A549 (cell line): ENCODE data around the gene EBF4.

Source experiments
- EP300 ChIP-seq, 2 experiments: fragments of >200 bp; sonication (Bioruptor Twin); formaldehyde crosslinking; IDR thresholded peaks; 2 replicates in 1 of 2; 3 replicates in 1 of 2; pipeline ENCODE4 v1.6.1; 2016 to 2017
- HOXB13 ChIP-seq: fragments of 250-450 bp; sonication (Bioruptor Pico); IDR thresholded peaks from 2 replicates; pipeline ENCODE4 v1.5.0; 2020; ENCODE audit warnings: low read depth, mild to moderate bottlenecking, moderate library complexity
- JUNB ChIP-seq: fragments of >200 bp; sonication (Bioruptor Twin); formaldehyde crosslinking; IDR thresholded peaks from 2 replicates; pipeline ENCODE4 v1.6.1; 2016
- PHF8 ChIP-seq: fragments of 200-600 bp; sonication (generic); IDR thresholded peaks from 2 replicates; pipeline ENCODE4 v1.6.1; 2016; ENCODE audit warnings: low read depth, mild to moderate bottlenecking, antibody characterized with exemption, moderate library complexity, borderline replicate concordance
- RCOR1 ChIP-seq: fragments of 150-350 bp; IDR thresholded peaks from 2 replicates; pipeline ENCODE4 v1.6.1; 2014; ENCODE audit warnings: antibody characterized with exemption, low read length, low read depth
- SREBF2 ChIP-seq: fragments of 450-650 bp; IDR thresholded peaks from 2 replicates; pipeline ENCODE4 v1.6.1; 2014; ENCODE audit warnings: mild to moderate bottlenecking, moderate library complexity
- ZFP36 ChIP-seq: fragments of 450-650 bp; IDR thresholded peaks from 2 replicates; pipeline ENCODE4 v1.6.1; 2014; ENCODE audit warnings: borderline replicate concordance; ENCODE audit not compliant: partially characterized antibody
- TF ChIP-seq, protein P1 (sequence below): fragments of >200 bp; sonication (Bioruptor Twin); formaldehyde crosslinking; IDR thresholded peaks from 3 replicates; pipeline ENCODE4 v1.5.1; 2016

DNA sequence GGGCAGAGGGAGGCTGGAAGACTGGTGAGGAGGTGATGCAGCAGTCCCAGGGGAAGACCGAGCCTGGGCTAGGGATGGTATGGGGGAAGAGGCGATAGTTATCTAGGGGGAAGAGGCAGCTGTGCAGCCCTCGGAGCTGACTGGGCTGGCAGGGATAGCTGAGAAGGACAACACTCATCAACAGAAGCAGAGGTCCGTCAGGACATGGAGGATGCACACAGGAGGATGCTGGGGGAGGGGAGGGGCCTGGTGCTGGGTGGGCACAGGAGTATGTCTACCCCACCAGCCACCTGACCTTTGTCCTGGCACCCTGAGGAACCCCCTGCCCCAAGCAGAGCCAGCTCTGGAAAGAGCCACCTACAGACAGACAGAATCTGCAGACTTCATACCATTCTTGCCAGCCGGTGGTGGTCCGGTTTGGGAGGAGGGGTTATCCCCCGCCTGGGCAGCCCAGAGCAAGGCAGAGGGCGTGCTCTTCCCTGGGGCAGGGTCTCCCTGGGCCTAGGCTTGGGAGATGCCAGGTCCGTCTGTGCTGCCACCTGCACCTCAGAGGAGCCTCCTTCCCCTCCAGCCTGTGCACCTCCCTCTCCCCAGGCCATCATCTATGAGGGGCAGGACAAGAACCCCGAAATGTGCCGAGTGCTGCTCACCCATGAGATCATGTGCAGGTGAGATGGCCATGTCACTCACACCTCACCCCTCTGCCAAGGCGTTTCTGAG, 14.9 kb downstream of the EBF4 start:
- TF ChIP-seq SREBF2: no peak
- TF ChIP-seq HOXB13 (CRISPR knock-in tag): no peak
- no peak for TF ChIP-seq RCOR1
- no peak for TF ChIP-seq ZFP36
- TF ChIP-seq EP300 (IDR thresholded peaks at IDR 0.05): no peak
- TF ChIP-seq PHF8: no peak
- TF ChIP-seq, protein P1, sequence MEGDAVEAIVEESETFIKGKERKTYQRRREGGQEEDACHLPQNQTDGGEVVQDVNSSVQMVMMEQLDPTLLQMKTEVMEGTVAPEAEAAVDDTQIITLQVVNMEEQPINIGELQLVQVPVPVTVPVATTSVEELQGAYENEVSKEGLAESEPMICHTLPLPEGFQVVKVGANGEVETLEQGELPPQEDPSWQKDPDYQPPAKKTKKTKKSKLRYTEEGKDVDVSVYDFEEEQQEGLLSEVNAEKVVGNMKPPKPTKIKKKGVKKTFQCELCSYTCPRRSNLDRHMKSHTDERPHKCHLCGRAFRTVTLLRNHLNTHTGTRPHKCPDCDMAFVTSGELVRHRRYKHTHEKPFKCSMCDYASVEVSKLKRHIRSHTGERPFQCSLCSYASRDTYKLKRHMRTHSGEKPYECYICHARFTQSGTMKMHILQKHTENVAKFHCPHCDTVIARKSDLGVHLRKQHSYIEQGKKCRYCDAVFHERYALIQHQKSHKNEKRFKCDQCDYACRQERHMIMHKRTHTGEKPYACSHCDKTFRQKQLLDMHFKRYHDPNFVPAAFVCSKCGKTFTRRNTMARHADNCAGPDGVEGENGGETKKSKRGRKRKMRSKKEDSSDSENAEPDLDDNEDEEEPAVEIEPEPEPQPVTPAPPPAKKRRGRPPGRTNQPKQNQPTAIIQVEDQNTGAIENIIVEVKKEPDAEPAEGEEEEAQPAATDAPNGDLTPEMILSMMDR: no peak
- no peak for TF ChIP-seq JUNB
